ENCODE measurements around the gene CD82.

DNA sequence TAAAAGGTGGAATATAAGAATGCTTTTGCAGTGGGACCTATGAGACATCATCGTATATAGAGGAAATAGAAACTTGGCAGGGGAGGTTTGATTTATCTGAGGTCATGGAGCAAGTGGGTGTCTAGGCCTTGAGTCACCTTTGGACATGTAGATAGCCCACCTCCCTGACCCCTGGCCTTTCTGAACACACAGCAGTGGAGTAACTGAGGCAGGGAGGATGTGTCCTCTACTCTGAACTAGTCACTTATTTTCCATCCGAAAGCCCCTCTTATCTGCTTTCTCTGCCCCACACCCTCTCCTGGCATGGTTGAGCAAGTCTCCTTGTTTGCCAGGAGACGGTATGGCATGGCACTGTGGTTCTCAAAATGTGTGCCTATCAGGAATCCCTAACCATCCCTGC, 7.9 kb downstream of the CD82 start:
- TF ChIP-seq KDM1A (IDR thresholded peaks at IDR 0.05; ENCODE audit: borderline replicate concordance, low read length): no peak
- no peak for TF ChIP-seq CTCF (IDR thresholded peaks at IDR 0.05; ENCODE audit: control extremely low read depth in 1 of 3, insufficient read depth in 1 of 3, low read depth in 1 of 3, low read length in 3 of 3)
- TF ChIP-seq RNF2 (IDR thresholded peaks at IDR 0.05; ENCODE audit: borderline replicate concordance, low read depth, low read length, missing control alignments, poor library complexity, severe bottlenecking): no peak
- no peak for TF ChIP-seq RFX5 (IDR thresholded peaks at IDR 0.05; ENCODE audit: borderline replicate concordance, low read depth, low read length)
- TF ChIP-seq BRCA1 (IDR thresholded peaks at IDR 0.05; ENCODE audit: low read depth, low read length): no peak
- TF ChIP-seq KDM5A (IDR thresholded peaks at IDR 0.05; ENCODE audit: low read length): no peak
- TF ChIP-seq POLR2A (IDR thresholded peaks at IDR 0.05; ENCODE audit: control extremely low read depth in 1 of 2, low read depth in 2 of 2, low read length in 2 of 2): no peak
- TF ChIP-seq GABPA (IDR thresholded peaks at IDR 0.05; ENCODE audit: borderline replicate concordance, insufficient read depth, low read length): no peak
- no peak for TF ChIP-seq MAFK (IDR thresholded peaks at IDR 0.05; ENCODE audit: low read depth, low read length)
- no peak for TF ChIP-seq CBX8 (IDR thresholded peaks at IDR 0.05; ENCODE audit: borderline replicate concordance, low read depth, low read length)
- no peak for TF ChIP-seq RAD21 (IDR thresholded peaks at IDR 0.05 in 1 of 2, conservative IDR thresholded peaks at IDR 0.05 in 1 of 2; ENCODE audit: low read depth in 2 of 2, low read length in 2 of 2)
- no peak for TF ChIP-seq EZH2 (IDR thresholded peaks at IDR 0.05; ENCODE audit: low read depth, low read length, severe bottlenecking)
